ENCODE results near the gene TMEM87B. TPM values are rescaled to one million over a fixed set of nuclear protein-coding genes. Genes with fewer than 3 reads are reported as not detected.

The TMEM87B gene
- total RNA-seq, 1 experiment from 2014 or later: 24.4 TPM

DNA sequence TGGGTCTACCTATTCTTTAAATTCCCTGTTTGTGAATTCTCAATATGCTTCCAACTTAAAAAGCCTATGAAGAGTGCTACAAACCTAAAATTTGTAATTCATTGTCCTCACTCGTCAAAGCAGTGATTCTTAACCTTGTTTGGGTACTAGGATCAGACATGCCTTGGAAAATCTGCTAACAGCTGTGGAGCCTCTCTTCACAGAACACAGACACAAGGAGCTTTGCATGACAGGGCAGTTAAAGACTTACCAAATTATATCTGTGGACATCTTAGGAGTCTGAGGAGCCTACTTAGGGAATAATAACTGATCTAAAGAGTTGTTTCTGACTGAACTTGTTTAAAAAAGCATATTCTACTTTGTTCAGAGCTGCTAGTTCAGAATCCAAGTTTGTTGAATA, 38.1 kb downstream of the TMEM87B start:
- no peak overlapping the region for H3K27ac ChIP-seq
- no TSS peak for BruUV-seq (replicated peaks)
- H3F3A ChIP-seq (ENCODE audit: insufficient read depth, low read depth): peaks cover 9% of the 10 kb centered on the region
- TF ChIP-seq EZH2 (IDR thresholded peaks at IDR 0.05; ENCODE audit: low read depth): no peak
- TF ChIP-seq, protein P1, sequence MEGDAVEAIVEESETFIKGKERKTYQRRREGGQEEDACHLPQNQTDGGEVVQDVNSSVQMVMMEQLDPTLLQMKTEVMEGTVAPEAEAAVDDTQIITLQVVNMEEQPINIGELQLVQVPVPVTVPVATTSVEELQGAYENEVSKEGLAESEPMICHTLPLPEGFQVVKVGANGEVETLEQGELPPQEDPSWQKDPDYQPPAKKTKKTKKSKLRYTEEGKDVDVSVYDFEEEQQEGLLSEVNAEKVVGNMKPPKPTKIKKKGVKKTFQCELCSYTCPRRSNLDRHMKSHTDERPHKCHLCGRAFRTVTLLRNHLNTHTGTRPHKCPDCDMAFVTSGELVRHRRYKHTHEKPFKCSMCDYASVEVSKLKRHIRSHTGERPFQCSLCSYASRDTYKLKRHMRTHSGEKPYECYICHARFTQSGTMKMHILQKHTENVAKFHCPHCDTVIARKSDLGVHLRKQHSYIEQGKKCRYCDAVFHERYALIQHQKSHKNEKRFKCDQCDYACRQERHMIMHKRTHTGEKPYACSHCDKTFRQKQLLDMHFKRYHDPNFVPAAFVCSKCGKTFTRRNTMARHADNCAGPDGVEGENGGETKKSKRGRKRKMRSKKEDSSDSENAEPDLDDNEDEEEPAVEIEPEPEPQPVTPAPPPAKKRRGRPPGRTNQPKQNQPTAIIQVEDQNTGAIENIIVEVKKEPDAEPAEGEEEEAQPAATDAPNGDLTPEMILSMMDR (conservative IDR thresholded peaks at IDR 0.05): no peak
- CTCF ChIA-PET: no interaction called here
- no peaks in the 10 kb centered on the region for H3K79me2 ChIP-seq (ENCODE audit: low read depth)
- no peaks in the 10 kb centered on the region for H3K4me1 ChIP-seq (replicated peaks; ENCODE audit: insufficient read depth)
- POLR2A ChIA-PET (ENCODE audit: unreplicated experiment): no interaction called here
- intact Hi-C loops (cut with micrococcal nuclease; ENCODE audit: unreplicated experiment): no loop called here
- no peak for DNase-seq
- no peak overlapping the region for H3K4me2 ChIP-seq
- H3K36me3 ChIP-seq (ENCODE audit: low read depth): peaks cover 48% of the 10 kb centered on the region
- H4K20me1 ChIP-seq (ENCODE audit: insufficient read depth): no peaks in the 10 kb centered on the region
- H3K9me2 ChIP-seq (ENCODE audit: insufficient read depth): no peaks in the 10 kb centered on the region
- no peak overlapping the region for H2AFZ ChIP-seq
- H3K4me3 ChIP-seq: no peak overlapping the region
- no peaks in the 10 kb centered on the region for H3K9me3 ChIP-seq (ENCODE audit: insufficient read depth, low read depth)
- no peaks in the 10 kb centered on the region for H3K27me3 ChIP-seq (ENCODE audit: insufficient read depth, low read depth)

DNA sequence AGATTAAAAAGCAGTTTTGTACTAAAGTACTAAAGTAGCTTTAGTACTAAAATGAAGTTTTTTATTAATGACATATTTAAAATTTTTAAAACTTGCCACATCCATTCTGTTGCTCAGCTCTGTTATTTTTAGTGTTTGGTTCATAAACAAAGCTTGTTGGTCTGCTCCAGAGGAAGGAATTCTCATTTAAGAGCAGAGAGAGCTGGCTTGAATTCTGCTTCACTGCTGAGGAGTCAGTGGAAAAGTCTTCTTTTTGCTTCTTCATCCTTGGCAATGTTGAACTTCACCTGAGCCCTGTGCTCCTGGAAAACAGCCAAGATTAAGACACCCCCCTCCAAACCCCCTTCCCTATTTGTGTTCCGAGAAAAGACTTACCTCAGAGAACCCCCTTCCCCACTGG, 40.6 kb downstream of the TMEM87B start:
- Histone ChIP-seq H3F3A (ENCODE audit: insufficient read depth, low read depth) (peaks cover 9% of the 10 kb centered on the region), H3K79me2 (ENCODE audit: low read depth) (no peaks in the 10 kb centered on the region), H4K20me1 (ENCODE audit: insufficient read depth) (no peaks in the 10 kb centered on the region), H3K9me2 (ENCODE audit: insufficient read depth) (no peaks in the 10 kb centered on the region), H3K27me3 (ENCODE audit: insufficient read depth, low read depth) (no peaks in the 10 kb centered on the region), H3K27ac (no peak overlapping the region), H3K9me3 (ENCODE audit: insufficient read depth, low read depth) (no peaks in the 10 kb centered on the region), H3K4me1 (replicated peaks; ENCODE audit: insufficient read depth) (no peaks in the 10 kb centered on the region), H2AFZ (no peak overlapping the region), H3K4me2 (no peak overlapping the region), H3K36me3 (ENCODE audit: low read depth) (peaks cover 46% of the 10 kb centered on the region), H3K4me3 (no peak overlapping the region)
- POLR2A ChIA-PET (ENCODE audit: unreplicated experiment): no interaction called here
- BruUV-seq (replicated peaks): no TSS peak
- no peak for DNase-seq
- CTCF ChIA-PET: interaction anchor here (0.6 kb wide), 1 partner anchor 197 kb away, joined by 4 read pairs; the partner anchor contains the start of gene MERTK
- intact Hi-C loops (cut with micrococcal nuclease; ENCODE audit: unreplicated experiment): no loop called here
- no peak for TF ChIP-seq EZH2 (IDR thresholded peaks at IDR 0.05; ENCODE audit: low read depth)
- TF ChIP-seq, protein P1 (conservative IDR thresholded peaks at IDR 0.05): no peak

DNA sequence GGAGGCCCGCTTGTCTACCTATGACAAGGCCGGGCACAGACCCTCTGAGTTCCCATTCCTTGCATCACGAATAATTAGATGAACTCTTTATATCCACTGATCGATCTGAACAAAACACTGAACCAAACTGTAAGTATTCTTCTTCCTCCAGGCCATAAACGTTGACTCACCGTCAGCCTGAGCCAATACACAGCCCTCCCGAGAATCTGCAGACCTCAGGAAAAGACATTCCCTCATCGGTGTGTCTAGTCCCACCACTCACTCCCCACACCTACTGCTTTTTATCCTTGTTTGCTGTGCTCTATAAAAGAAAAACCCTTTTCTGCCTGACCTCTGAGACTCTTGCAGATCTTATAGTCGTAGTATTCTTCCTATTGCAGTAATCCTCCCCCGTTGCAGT, 41.0 kb downstream of the TMEM87B start:
- no peak overlapping the region for H2AFZ ChIP-seq
- ChIA-PET CTCF (interaction anchor here (0.6 kb wide), 1 partner anchor 208 kb away, joined by 5 read pairs; no protein-coding TSS in a partner anchor), POLR2A (ENCODE audit: unreplicated experiment) (no interaction called here)
- no peaks in the 10 kb centered on the region for H4K20me1 ChIP-seq (ENCODE audit: insufficient read depth)
- H3K4me1 ChIP-seq (replicated peaks; ENCODE audit: insufficient read depth): no peaks in the 10 kb centered on the region
- no peaks in the 10 kb centered on the region for H3K9me2 ChIP-seq (ENCODE audit: insufficient read depth)
- TF ChIP-seq, protein P1 (conservative IDR thresholded peaks at IDR 0.05): no peak
- no peak for TF ChIP-seq EZH2 (IDR thresholded peaks at IDR 0.05; ENCODE audit: low read depth)
- H3K4me2 ChIP-seq: no peak overlapping the region
- intact Hi-C loops (cut with micrococcal nuclease; ENCODE audit: unreplicated experiment): no loop called here
- no peak overlapping the region for H3K27ac ChIP-seq
- BruUV-seq (replicated peaks): no TSS peak
- no peaks in the 10 kb centered on the region for H3K27me3 ChIP-seq (ENCODE audit: insufficient read depth, low read depth)
- peaks cover 9% of the 10 kb centered on the region for H3F3A ChIP-seq (ENCODE audit: insufficient read depth, low read depth)
- H3K79me2 ChIP-seq (ENCODE audit: low read depth): no peaks in the 10 kb centered on the region
- H3K36me3 ChIP-seq (ENCODE audit: low read depth): peaks cover 44% of the 10 kb centered on the region
- H3K9me3 ChIP-seq (ENCODE audit: insufficient read depth, low read depth): no peaks in the 10 kb centered on the region
- DNase-seq: no peak
- no peak overlapping the region for H3K4me3 ChIP-seq

All from PC-9 (cell line).